K562 (cell line): ENCODE data around the gene STS. TPM values are rescaled to one million over a fixed set of nuclear protein-coding genes. Genes with fewer than 3 reads are reported as not detected.

Experiments used
- polyA plus RNA-seq, 8 experiments: library from polyadenylated mRNA; depleted of rRNA in 4 of 8; stranded (reverse) in 5 of 8; unstranded in 3 of 8; fragments of >200 nt; fragmentation: Nextera tagmentation in 2 of 8; fragmentation: Illumina TruSeq in 1 of 8; extraction: Ambion mirVana in 2 of 8; extraction: Trizol in 1 of 8; gene quantifications; 2 replicates each; pipeline versions ENCODE4 v1.2.1 to v1.2.3, GENCODE V29; 2011 to 2014; ENCODE audit warnings: inconsistent platforms in 1 of 8, missing spikeins in 1 of 8
- total RNA-seq, 7 experiments: library from RNA; depleted of rRNA in 6 of 7; stranded (reverse); fragments of >200 nt in 6 of 7; fragmentation: Illumina TruSeq in 2 of 7; extraction: Trizol in 2 of 7; gene quantifications; 2 replicates each; pipeline versions ENCODE4 v1.2.1 to v1.2.3, GENCODE V29; 2011 to 2021; ENCODE audit warnings: low replicate concordance in 1 of 7
- TF ChIP-seq, protein P1 (sequence below), 2 experiments: fragments of 450-650 bp in 1 of 2; sonication (generic) in 1 of 2; formaldehyde crosslinking in 1 of 2; IDR thresholded peaks; 2 replicates each; pipeline versions ENCODE4 v1.7.1 to v1.9.0; 2016 to 2022; ENCODE audit warnings: inconsistent platforms in 1 of 2, mild to moderate bottlenecking in 1 of 2, missing genetic modification reagents in 1 of 2

Gene STS
- total and polyA plus RNA-seq, 9 of the 15 experiments (the other 6 are each of a cell fraction or from before 2014, with no cell fraction given), result 0.14 to 1.3 (median 0.63) TPM

DNA sequence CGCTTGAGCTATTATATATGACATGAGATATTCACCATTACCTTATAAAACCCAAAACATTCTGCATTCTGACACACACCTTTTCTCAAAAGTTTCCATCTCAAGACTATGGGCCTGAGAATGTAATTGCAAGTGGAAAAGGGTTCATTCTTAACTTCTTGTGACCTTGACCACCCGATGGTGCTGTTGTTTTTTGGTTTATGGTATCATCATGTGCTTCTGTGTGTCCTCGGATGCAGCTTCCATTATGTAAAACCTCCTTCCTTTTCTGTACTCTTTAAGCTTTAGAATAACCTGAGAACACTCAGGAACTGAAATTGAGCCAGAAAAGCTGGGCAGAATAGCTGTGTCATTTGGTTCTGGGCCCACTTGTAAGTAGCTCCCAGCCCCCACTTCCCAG lies 16.7 kb downstream of the STS start (continued):
- TF ChIP-seq, protein P1, sequence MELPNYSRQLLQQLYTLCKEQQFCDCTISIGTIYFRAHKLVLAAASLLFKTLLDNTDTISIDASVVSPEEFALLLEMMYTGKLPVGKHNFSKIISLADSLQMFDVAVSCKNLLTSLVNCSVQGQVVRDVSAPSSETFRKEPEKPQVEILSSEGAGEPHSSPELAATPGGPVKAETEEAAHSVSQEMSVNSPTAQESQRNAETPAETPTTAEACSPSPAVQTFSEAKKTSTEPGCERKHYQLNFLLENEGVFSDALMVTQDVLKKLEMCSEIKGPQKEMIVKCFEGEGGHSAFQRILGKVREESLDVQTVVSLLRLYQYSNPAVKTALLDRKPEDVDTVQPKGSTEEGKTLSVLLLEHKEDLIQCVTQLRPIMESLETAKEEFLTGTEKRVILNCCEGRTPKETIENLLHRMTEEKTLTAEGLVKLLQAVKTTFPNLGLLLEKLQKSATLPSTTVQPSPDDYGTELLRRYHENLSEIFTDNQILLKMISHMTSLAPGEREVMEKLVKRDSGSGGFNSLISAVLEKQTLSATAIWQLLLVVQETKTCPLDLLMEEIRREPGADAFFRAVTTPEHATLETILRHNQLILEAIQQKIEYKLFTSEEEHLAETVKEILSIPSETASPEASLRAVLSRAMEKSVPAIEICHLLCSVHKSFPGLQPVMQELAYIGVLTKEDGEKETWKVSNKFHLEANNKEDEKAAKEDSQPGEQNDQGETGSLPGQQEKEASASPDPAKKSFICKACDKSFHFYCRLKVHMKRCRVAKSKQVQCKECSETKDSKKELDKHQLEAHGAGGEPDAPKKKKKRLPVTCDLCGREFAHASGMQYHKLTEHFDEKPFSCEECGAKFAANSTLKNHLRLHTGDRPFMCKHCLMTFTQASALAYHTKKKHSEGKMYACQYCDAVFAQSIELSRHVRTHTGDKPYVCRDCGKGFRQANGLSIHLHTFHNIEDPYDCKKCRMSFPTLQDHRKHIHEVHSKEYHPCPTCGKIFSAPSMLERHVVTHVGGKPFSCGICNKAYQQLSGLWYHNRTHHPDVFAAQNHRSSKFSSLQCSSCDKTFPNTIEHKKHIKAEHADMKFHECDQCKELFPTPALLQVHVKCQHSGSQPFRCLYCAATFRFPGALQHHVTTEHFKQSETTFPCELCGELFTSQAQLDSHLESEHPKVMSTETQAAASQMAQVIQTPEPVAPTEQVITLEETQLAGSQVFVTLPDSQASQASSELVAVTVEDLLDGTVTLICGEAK (IDR thresholded peaks at IDR 0.05), result no peak
- TF ChIP-seq, protein P1 (CRISPR knock-in tag; IDR thresholded peaks at IDR 0.05), result no peak
